ENCODE results near the gene C17orf50. TPM values are rescaled to one million over a fixed set of nuclear protein-coding genes. Genes with fewer than 3 reads are reported as not detected.
A peak's percentile ranks its signal among the peaks of the same experiment; 100 is the strongest.

The C17orf50 gene
- total RNA-seq, 1 experiment from 2014 or later, result not detected

DNA sequence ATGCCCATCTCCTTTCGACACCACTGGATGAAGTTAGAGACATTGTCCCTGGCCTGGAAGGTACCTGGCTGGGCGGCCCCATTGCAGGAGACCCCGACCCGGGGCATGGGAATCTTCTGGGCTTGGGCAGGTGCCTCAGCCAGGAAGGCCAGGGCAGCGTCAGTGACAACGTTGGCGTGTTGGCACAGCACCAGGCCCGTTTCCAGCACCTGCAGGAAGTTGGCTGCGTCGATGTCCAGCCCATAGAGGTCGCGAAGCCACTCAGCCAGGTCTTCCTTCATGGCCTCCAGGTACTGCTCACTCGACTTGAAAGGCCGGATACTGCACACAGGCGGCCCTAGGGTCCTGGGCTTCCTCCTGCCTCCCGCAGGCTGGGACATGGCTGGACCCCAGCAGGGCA, 8.2 kb upstream of the C17orf50 start:
- DNase-seq (ENCODE audit: low spot score), result peak; percentile 79

DNA sequence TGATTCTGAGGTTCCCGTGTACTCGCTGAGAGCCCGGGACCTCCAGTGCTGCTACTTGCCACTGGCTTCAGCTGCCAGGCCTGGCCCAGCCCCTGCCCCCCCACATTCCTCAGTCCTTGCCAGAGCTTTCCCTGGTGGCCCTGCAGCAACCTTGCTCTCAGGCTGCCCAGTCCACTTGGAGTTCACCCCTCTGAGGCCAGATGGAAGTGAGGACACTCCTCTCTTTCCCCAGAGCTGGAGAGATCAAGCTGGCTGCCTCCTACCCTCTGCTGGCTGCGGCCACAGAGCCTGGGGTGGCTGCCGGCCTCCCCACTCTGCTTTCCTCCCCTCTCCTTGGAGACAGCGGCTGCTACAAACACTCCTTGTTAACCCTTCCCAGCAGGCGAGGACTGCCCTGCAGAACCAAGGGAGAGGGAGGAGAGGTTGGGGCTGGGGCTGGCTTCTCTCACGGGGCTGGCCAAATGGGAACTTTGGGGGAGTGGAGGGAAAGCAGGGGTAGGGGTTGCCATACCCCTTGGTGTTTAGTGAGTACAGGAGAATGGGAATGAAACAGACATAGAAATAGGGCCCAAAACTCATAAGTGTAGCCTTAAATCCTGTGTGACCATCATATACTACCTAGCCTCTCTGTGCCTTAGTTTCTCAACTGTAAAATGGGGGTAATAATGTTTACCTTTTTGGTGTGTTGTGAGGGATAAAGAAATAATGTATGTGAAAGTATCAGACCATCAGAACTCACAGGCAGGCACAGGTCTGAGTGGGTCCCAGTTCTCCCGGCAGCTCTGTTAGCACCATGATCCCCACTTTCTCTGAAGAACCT, 7.5 kb upstream of the C17orf50 start, which contains the start of gene GAS2L2:
Gene GAS2L2 (minus strand): TSS at position 295 of the 820 bp plus-strand sequence. CDS start 389 bp downstream, outside the sequence.
- DNase-seq (ENCODE audit: low spot score), result peak; percentile 38

- no peak for DNase-seq (ENCODE audit: low spot score)
Observed at GRCh38 chr17:35757243-35757642, 3.4 kb upstream of the C17orf50 start.

DNA sequence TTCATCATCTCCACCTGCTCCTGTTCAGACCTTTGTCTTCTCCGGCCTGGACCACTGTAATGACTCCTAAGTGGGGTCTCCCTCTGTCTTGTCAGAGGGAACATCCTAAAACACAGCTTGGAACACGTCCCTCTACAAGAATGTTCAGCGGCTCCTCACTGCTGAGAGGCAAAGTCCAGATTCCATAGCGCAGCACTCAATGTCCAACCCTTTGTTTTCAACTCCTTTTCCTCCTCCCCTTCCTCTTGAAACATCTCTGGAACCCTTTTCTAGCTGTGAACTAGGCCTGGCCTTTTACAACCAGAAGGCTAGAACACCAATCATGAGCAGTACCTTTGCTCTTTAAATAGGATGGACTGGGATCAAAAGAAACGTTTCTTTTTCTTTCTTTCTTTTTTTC, 914 bp downstream of the C17orf50 start:
- no peak for DNase-seq (ENCODE audit: low spot score)

- no peak for DNase-seq (ENCODE audit: low spot score)
Observed at GRCh38 chr17:35763767-35764122, 3.1 kb downstream of the C17orf50 start.

- DNase-seq (ENCODE audit: low spot score), result peak; percentile 100
Observed at GRCh38 chr17:35764123-35764991, 3.7 kb downstream of the C17orf50 start.

DNA sequence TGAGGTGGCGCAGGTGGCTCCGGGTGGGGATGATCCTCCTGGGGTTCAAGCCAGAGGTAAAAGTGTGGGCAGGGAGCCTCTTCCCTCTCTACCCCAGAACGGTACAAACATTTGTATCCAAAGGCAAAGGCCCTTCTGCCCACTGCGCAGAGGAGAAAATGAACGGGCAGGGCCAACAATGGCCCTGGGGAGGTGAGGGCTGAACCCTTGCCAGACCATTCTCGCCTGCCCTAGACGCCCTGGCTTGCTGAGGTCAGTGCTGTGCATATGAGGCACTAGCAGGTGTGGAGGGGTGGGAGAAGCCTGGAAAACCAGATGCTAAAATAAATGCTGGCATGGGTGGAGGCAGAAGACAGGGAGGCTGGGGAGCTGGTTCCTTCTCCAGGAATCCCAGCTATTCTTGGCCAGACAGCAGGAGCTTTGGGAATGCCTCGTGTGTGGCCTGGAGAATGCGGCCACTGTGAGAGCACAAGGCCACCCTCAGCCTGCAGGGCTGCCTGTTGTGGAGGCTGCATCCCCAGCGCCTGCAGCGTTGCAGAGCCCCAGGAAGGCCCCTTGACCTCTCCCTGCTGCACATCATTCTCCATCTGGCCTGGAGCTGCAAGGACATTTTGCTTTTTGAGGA, 4.5 kb downstream of the C17orf50 start:
- DNase-seq (ENCODE audit: low spot score), result no peak

DNA sequence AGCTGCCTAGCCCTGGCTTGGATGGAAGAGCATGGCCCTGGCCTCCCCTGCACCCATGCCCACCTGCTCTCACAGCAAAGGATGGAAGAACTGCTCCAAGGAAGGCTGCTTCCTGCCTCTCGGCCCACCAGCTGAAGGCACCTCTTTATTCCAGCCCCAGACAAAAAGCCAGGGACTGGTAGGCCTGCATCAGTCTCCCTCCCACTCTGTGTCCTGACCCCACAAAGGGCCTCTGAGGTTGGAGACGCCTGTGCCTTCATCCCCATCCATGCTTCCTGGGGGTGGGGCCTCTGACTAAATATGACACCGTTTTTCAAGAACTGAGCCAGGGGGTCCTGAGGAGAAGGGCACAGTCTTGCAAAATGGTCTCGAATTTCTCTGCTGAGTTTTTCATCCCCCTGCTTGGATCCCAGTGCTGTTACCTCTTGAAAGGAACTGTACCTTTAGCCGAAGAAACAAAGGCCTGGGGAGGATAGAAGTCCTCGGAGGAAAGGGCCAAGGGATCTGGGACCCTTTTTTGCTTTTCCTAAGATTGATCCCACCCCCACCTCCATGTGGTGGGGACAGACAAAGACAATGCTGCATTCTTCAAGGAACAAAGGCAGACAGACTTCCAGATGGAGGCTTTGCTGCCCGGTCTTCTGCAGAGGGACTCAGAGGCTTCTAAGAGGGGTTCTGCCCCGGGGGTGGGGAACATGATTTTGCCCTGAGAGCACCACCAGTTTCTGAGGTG, 5.2 kb downstream of the C17orf50 start:
- DNase-seq (ENCODE audit: low spot score), result no peak

- no peak for DNase-seq (ENCODE audit: low spot score)
Observed at GRCh38 chr17:35766489-35766877, 5.8 kb downstream of the C17orf50 start.

DNA sequence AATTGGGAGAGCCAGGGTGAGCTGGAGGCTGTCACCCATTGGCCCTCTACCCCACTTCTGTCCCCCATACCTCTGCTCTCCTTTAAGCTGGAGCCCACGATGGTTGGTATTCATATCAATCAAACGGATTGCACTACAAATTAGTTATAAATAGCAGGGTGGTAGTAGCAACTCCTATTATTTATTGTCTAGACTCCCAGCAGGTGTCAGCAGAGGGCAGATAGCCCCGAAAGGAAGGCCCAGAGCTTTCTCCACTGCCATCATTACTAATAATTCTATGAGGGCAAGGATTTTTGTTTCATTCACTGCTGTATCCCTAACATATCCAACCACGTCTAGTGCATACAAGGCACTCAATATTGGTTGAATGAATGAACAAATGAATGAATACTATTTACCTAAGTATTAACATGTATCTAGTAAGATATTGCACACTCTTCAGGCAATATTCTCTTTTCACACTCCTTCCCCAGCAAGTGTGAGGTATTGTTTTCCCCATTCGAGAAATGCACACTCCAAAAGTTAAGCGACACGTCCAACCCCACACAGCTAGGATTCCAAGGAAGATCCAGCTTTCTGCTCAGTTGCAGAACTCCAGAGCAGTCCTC, 6.3 kb downstream of the C17orf50 start:
- DNase-seq (ENCODE audit: low spot score), result peak; percentile 78

DNA sequence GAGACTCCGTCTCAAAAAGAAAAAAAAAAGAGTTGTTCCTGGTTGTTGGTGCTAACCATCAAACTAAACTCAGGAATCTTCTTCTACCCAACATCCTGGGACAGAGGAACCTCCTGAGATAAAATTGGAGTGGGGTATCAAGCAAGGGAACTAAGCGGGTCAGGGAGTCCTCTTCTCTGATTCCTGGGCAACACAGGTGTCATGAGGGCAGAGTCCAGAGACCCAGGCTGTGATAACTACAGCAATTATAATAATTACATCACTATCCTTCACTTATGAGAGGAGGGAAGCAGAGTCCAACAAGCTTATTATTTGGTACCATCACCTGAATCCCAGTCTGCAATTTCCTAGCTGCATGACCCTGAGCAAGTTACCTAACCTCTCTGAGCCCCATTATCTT, 8.1 kb downstream of the C17orf50 start:
- no peak for DNase-seq (ENCODE audit: low spot score)

DNA sequence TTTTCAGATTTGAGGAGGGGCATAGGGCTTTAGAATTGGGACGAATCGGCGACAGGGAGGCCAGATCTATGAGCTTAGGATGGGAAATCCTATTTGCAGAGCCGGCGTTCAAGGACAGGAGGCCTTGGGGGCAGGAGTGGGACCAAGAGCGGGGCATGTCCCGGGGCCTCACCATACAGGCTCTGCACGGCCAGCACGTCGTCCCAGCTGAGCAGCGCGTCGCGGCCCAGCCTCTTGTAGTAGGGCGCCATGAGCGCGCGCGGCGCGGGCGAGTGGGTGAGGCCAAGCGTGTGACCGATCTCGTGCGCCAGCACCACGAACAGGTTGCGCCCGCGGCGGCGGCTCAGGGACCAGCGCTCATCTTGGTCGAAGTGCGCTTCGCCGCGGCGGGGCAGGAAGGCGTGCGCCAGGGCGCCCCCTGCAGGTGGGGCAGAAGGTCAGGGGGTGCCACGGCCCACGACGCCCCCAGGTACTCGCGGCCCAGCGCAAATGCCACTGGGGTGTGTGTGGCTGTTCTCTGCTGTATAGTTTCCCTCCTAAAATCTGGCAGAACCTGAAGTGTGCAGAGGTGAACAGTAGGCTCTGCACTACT, 9.3 kb downstream of the C17orf50 start:
- no peak for DNase-seq (ENCODE audit: low spot score)

DNA sequence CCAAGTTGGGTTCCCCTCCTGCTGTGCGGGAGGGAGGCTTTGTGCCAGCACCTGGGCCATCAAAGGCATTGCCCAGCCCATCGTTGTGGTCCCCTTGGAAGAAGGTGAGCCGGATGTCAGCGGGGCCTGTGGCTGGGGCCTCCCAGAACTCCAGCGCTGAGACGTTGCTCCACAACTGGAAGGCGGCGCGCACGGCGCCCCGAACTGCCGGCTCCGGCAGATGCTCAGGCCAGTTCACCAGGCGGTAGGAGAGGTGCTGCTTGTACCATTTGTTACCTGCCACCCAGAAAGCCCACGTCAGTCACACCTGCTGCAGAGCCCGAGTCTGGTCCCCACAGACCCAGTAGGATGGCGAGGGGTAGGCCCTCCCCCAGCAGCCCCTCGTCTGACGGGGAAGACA, 12.4 kb downstream of the C17orf50 start:
- no peak for DNase-seq (ENCODE audit: low spot score)

- no peak for DNase-seq (ENCODE audit: low spot score)
Observed at GRCh38 chr17:35773679-35774425, 13.2 kb downstream of the C17orf50 start.

GRCh38 chr17:35774499-35774898, 13.8 kb downstream of the C17orf50 start:
- DNase-seq (ENCODE audit: low spot score), result no peak

DNA sequence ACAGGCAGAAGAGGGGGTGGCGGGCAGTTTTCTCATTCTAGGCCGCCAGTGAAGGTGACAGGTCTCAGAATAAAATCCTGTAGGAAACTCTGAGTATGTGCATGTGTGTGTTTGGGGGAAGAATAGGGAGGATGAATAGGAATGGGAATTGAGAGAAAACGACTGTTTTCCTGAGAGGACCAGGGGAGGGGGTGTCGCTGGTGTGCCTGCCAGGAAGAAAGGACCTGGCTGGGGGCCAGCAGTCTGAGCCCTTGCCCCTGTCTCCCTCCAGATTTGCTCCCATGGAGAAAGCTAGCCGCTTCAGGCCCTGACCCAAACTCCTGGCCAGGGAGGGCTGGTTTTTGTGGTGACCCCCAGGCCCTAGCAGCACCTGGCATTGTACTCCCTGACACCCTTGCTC, 14.4 kb downstream of the C17orf50 start:
- no peak for DNase-seq (ENCODE audit: low spot score)

DNA sequence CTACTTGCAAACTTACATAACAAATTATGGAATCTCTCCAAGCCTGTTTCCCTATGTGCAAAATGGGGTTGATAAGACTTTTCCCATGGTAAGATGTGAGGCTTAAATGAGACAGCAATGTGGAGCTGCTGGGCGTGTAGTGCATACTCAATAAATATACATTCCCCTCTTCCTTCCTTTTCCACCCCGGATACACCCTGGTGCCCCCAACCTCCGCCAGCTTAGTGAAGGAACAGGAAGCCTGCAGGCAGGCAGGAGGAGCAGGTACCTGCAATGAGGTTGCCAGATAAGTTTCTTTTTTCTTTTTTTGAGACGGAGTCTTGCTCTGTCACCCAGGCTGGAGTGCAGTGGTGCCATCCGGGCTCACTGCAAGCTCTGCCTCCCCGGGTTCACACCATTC, 14.9 kb downstream of the C17orf50 start:
- DNase-seq (ENCODE audit: low spot score), result no peak

GRCh38 chr17:35778641-35779196, 18.0 kb downstream of the C17orf50 start:
- DNase-seq (ENCODE audit: low spot score), result no peak

GRCh38 chr17:35780950-35781349, 20.3 kb downstream of the C17orf50 start:
- no peak for DNase-seq (ENCODE audit: low spot score)

- no peak for DNase-seq (ENCODE audit: low spot score)
Observed at GRCh38 chr17:35784895-35785294, 24.2 kb downstream of the C17orf50 start.
